Effector memory CD4-positive, alpha-beta T cell (primary cell): ENCODE data around the gene USP9X.
"Not testable (repeated sequence)": the region's sequence is repeated elsewhere in the genome, so short reads cannot be mapped to it uniquely, and the experiment has no call there.

Experiments used
- DNase-seq, 3 donors: peaks; one replicate each; pipeline ENCODE4 v3.0.0-alpha.2; 2020
- H3K27ac ChIP-seq: 2 replicates; pipeline ENCODE4 v1.7.0; 2013; ENCODE audit warnings: mild to moderate bottlenecking, low read length, moderate library complexity; ENCODE audit not compliant: insufficient read depth, poor library complexity, severe bottlenecking
- H3K27me3 ChIP-seq: replicated peaks from 2 replicates; pipeline ENCODE4 v1.7.0; 2013; ENCODE audit warnings: mild to moderate bottlenecking, low read length; ENCODE audit not compliant: insufficient read depth, control insufficient read depth, poor library complexity, severe bottlenecking
- H3K36me3 ChIP-seq: 2 replicates; pipeline ENCODE4 v1.7.0; 2013; ENCODE audit warnings: mild to moderate bottlenecking, low read length, moderate library complexity; ENCODE audit not compliant: control insufficient read depth, insufficient read depth
- H3K4me1 ChIP-seq: 2 replicates; pipeline ENCODE4 v1.7.0; 2013; ENCODE audit warnings: low read length, mild to moderate bottlenecking; ENCODE audit not compliant: control insufficient read depth, insufficient read depth, poor library complexity, severe bottlenecking
- H3K4me3 ChIP-seq: 2 replicates; pipeline ENCODE4 v1.7.0; 2013; ENCODE audit warnings: low read length, low read depth, mild to moderate bottlenecking; ENCODE audit not compliant: insufficient read depth, poor library complexity, severe bottlenecking
- H3K9me3 ChIP-seq: 2 replicates; pipeline ENCODE4 v1.7.0; 2013; ENCODE audit warnings: mild to moderate bottlenecking, low read length, moderate library complexity; ENCODE audit not compliant: control insufficient read depth

Gene USP9X

GRCh38 chrX:41055740-41056139 lies 29.5 kb upstream of the USP9X start:
- H3K36me3 ChIP-seq, result no peaks in the 10 kb centered on the region
- H3K27me3 ChIP-seq, result no peaks in the 10 kb centered on the region
- no peaks in the 10 kb centered on the region for H3K9me3 ChIP-seq
- H3K4me1 ChIP-seq, result no peaks in the 10 kb centered on the region
- H3K27ac ChIP-seq, result no peak overlapping the region
- no peak overlapping the region for H3K4me3 ChIP-seq
- DNase-seq, result no peak

DNA sequence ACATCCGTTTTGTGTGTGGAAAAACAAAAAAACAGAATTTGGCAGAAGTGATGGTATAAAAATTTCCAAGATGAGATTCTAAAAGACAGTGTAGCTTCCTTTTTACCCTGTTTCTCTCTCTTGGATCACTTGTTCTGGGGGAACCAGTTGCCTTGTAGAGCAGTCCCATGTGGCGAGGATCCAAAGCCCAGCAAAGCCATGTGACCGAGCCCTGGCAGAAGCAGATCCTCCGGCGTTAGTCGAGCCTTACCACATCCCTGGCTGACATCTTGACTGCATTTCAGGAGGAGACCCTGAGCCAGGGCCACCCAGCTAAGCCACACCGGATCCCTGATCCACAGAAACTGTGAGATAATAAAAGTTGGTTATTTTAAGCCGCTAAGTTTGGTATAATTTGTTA lies 22.0 kb upstream of the USP9X start:
- DNase-seq, H3K36me3 ChIP-seq, H3K27ac ChIP-seq, H3K4me3 ChIP-seq, H3K9me3 ChIP-seq, H3K27me3 ChIP-seq, H3K4me1 ChIP-seq: not testable (repeated sequence)

- H3K36me3 ChIP-seq, result no peaks in the 10 kb centered on the region
- no peaks in the 10 kb centered on the region for H3K27me3 ChIP-seq
- DNase-seq, result no peak
- no peak overlapping the region for H3K4me3 ChIP-seq
- H3K9me3 ChIP-seq, result no peaks in the 10 kb centered on the region
- H3K27ac ChIP-seq, result no peak overlapping the region
- H3K4me1 ChIP-seq, result no peaks in the 10 kb centered on the region
These were observed 21.2 kb upstream of the USP9X start for GRCh38 chrX:41064018-41064417.

DNA sequence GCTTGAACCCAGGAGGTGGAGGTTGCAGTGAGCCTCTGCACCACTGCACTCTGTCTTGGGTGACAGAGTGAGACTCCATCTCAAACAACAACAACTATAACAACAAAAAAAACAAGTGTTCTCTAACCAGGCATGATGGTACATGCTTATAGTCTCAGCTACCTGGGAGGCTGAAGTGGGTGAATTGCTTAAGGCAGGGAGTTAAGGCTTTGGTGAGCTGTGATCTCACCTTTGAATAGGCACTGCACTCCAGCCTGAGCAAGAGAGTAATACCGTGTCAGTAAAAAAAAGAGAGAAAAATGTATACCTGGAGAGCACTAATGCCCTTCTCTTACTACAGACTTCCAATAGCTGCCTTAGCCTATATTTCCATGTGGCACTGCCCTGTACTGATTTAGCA lies 18.9 kb upstream of the USP9X start:
- H3K27me3 ChIP-seq, result no peaks in the 10 kb centered on the region
- H3K4me3 ChIP-seq, result no peak overlapping the region
- no peak for DNase-seq
- H3K9me3 ChIP-seq, result no peaks in the 10 kb centered on the region
- H3K27ac ChIP-seq, result no peak overlapping the region
- H3K36me3 ChIP-seq, result no peaks in the 10 kb centered on the region
- H3K4me1 ChIP-seq, result no peaks in the 10 kb centered on the region

DNA sequence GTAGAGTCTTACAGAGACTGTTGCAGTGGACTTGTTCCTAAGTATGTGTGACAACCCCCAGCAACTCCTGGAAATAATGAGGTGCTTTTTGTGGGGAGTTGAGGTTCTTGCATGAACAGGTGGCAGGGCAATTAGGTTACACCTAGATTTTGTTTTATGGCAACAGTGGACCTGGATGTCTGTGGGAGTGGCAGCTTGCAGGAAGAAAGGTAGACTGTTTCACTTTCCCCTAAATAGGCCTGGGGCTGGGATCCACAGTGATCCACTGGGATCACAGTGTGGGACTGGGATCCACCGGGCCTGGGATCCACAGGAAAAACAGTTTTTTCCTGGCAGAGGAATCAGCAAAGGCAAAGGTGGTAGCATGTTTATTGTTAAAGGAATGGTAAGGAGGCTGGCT lies 18.3 kb upstream of the USP9X start:
- no peak for DNase-seq
- no peaks in the 10 kb centered on the region for H3K27me3 ChIP-seq

GRCh38 chrX:41067721-41068120 lies 17.5 kb upstream of the USP9X start:
- Histone ChIP-seq H3K4me1 (no peaks in the 10 kb centered on the region), H3K9me3 (no peaks in the 10 kb centered on the region), H3K27me3 (no peaks in the 10 kb centered on the region), H3K4me3 (no peak overlapping the region), H3K36me3 (no peaks in the 10 kb centered on the region), H3K27ac (no peak overlapping the region)
- DNase-seq, result no peak

More for the DNA sequence above, 18.3 kb upstream of the USP9X start:
- Histone ChIP-seq H3K4me3 (no peak overlapping the region), H3K4me1 (no peaks in the 10 kb centered on the region), H3K36me3 (no peaks in the 10 kb centered on the region), H3K27ac (no peak overlapping the region), H3K9me3 (no peaks in the 10 kb centered on the region)

DNA sequence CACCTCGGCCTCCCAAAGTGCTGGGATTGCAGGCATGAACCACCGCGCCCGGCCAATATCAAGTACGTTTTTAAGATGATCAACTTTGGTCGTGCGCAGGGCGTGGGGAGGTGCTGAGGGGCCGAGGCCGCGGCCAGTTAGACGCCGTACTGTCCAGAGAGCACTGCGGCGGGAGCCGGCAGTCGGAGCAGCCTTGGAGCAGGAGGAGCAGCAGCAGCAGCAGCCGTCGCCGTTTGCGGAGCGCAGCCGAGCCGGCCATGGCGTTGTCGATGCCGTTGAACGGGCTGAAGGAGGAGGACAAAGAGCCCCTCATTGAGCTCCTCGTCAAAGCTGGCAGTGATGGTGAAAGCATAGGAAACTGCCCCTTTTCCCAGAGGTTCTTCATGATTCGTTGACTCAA lies 8.5 kb upstream of the USP9X start:
- Histone ChIP-seq H3K9me3 (no peaks in the 10 kb centered on the region), H3K4me3 (no peak overlapping the region), H3K27ac (no peak overlapping the region), H3K36me3 (no peaks in the 10 kb centered on the region), H3K4me1 (no peaks in the 10 kb centered on the region), H3K27me3 (no peaks in the 10 kb centered on the region)
- no peak for DNase-seq

- Histone ChIP-seq H3K27ac (no peak overlapping the region), H3K36me3 (no peaks in the 10 kb centered on the region), H3K27me3 (no peaks in the 10 kb centered on the region), H3K4me1 (no peaks in the 10 kb centered on the region), H3K9me3 (no peaks in the 10 kb centered on the region), H3K4me3 (no peak overlapping the region)
- no peak for DNase-seq
These were observed 3.4 kb upstream of the USP9X start for GRCh38 chrX:41081821-41082220.

GRCh38 chrX:41082783-41083182 lies 2.5 kb upstream of the USP9X start:
- DNase-seq, result no peak

GRCh38 chrX:41084044-41084892 lies 977 bp upstream of the USP9X start:
- H3K36me3 ChIP-seq, result no peaks in the 10 kb centered on the region
- no peaks in the 10 kb centered on the region for H3K9me3 ChIP-seq
- peak overlapping the region; percentile 76 for H3K4me3 ChIP-seq
- H3K27ac ChIP-seq, result peak overlapping the region; percentile 97
- H3K4me1 ChIP-seq, result peaks cover 6% of the 10 kb centered on the region
- H3K27me3 ChIP-seq, result no peaks in the 10 kb centered on the region
- peak; percentile 93 to 98 (median 95) for DNase-seq

More at GRCh38 chrX:41082783-41083182, 2.5 kb upstream of the USP9X start:
- H3K27me3 ChIP-seq, result no peaks in the 10 kb centered on the region
- H3K9me3 ChIP-seq, result no peaks in the 10 kb centered on the region
- H3K27ac ChIP-seq, result no peak overlapping the region
- no peak overlapping the region for H3K4me3 ChIP-seq
- H3K4me1 ChIP-seq, result no peaks in the 10 kb centered on the region
- H3K36me3 ChIP-seq, result no peaks in the 10 kb centered on the region
